Stimulated activated CD4-positive, alpha-beta T cell treated with anti-CD3 and anti-CD28 coated beads, Interleukin-1b, Interleukin-23, amount 100 ng/mL, for 24 hours (primary cell): ENCODE results near the gene HIPK2.
"Not testable (repeated sequence)": the region's sequence is repeated elsewhere in the genome, so short reads cannot be mapped to it uniquely, and the experiment has no call there.

Experiments used
- DNase-seq, 4 experiments: peaks; one replicate each; pipeline ENCODE4 v3.0.0-alpha.2; 2020; ENCODE audit warnings: low read depth in 4 of 4, low spot score in 1 of 4

Gene HIPK2

GRCh38 chr7:139557857-139558581, 219.8 kb downstream of the HIPK2 start:
- no peak for DNase-seq

GRCh38 chr7:139553991-139554700, 223.7 kb downstream of the HIPK2 start:
- DNase-seq, result not testable (repeated sequence)

- no peak for DNase-seq
Measured at GRCh38 chr7:139548302-139549028, 229.3 kb downstream of the HIPK2 start.

- no peak for DNase-seq
Measured at GRCh38 chr7:139544645-139545044, 233.2 kb downstream of the HIPK2 start.

GRCh38 chr7:139543801-139544603, 233.8 kb downstream of the HIPK2 start:
- DNase-seq, result no peak

- no peak for DNase-seq
Measured at GRCh38 chr7:139542308-139543151, 235.3 kb downstream of the HIPK2 start.

GRCh38 chr7:139541600-139542307, 236.0 kb downstream of the HIPK2 start:
- no peak for DNase-seq

- no peak for DNase-seq
Measured at GRCh38 chr7:139540203-139540602, 237.6 kb downstream of the HIPK2 start.

- no peak for DNase-seq
Measured at GRCh38 chr7:139538881-139539635, 238.7 kb downstream of the HIPK2 start.

- DNase-seq, result no peak
Measured at GRCh38 chr7:139536152-139536551, 241.6 kb downstream of the HIPK2 start.

- no peak for DNase-seq
Measured at GRCh38 chr7:139534966-139535651, 242.7 kb downstream of the HIPK2 start.

- no peak for DNase-seq
Measured at GRCh38 chr7:139534096-139534495, 243.7 kb downstream of the HIPK2 start.

GRCh38 chr7:139532636-139533155, 245.1 kb downstream of the HIPK2 start:
- no peak for DNase-seq

GRCh38 chr7:139531094-139531493, 246.7 kb downstream of the HIPK2 start:
- DNase-seq, result no peak

GRCh38 chr7:139526578-139527544, 250.9 kb downstream of the HIPK2 start:
- no peak for DNase-seq

- no peak for DNase-seq
Measured at GRCh38 chr7:139525750-139526149, 252.0 kb downstream of the HIPK2 start.

GRCh38 chr7:139525239-139525638, 252.6 kb downstream of the HIPK2 start:
- no peak for DNase-seq
